BJ (cell line): ENCODE results near the gene C1orf159. TPM values are rescaled to one million over a fixed set of nuclear protein-coding genes. Genes with fewer than 3 reads are reported as not detected.

Source experiments
- CTCF ChIA-PET: fragments of 350-600 bp; formaldehyde crosslinking; extraction: SDS; loops from one replicate; lab custom pipeline; 2021; ENCODE audit warnings: antibody characterized with exemption, inconsistent platforms; lab: Yijun Ruan, JAX
- POLR2A ChIA-PET: fragments of 300-600 bp; sonication (Branson Sonifier 250); formaldehyde crosslinking; extraction: SDS; loops from one replicate; lab custom pipeline; 2021; ENCODE audit warnings: antibody characterized with exemption; lab: Charles Lee
- DNase-seq: peaks from one replicate; pipeline ENCODE4 v3.0.0-alpha.2; 2011; ENCODE audit warnings: low read depth
- H3K27me3 ChIP-seq: 2 replicates; pipeline ENCODE4 v1.6.0; 2011; ENCODE audit warnings: low read length; ENCODE audit not compliant: control insufficient read depth, insufficient read depth
- H3K36me3 ChIP-seq: 2 replicates; pipeline ENCODE4 v1.5.1; 2011; ENCODE audit warnings: low read length; ENCODE audit not compliant: control insufficient read depth, insufficient read depth
- H3K4me3 ChIP-seq: 2 replicates; pipeline ENCODE4 v1.5.1; 2011; ENCODE audit warnings: low read depth, mild to moderate bottlenecking, control low read depth, low read length
- CTCF ChIP-seq: IDR thresholded peaks from 2 replicates; pipeline ENCODE4 v1.5.1; 2011; ENCODE audit warnings: low read depth, mild to moderate bottlenecking, control low read depth, inconsistent platforms, low read length, moderate library complexity; ENCODE audit not compliant: insufficient read depth
- polyA plus RNA-seq: library from polyadenylated mRNA; depleted of rRNA; stranded (reverse); fragments of >200 nt; gene quantifications from 2 replicates; pipeline ENCODE4 v1.2.3, GENCODE V29; 2011

The C1orf159 gene
- polyA plus RNA-seq, 1 experiment = 8.9 TPM

GRCh38 chr1:1137256-1138045 lies 21.6 kb upstream of the C1orf159 start:
- H3K27me3 ChIP-seq = peaks cover 1% of the 10 kb centered on the region
- no peak for TF ChIP-seq CTCF
- ChIA-PET CTCF (interaction anchor here (0.6 kb wide), 1 partner anchor 211 kb away, joined by 3 read pairs; no protein-coding TSS in a partner anchor), POLR2A (no interaction called here)
- DNase-seq = no peak
- no peak overlapping the region for H3K4me3 ChIP-seq
- no peaks in the 10 kb centered on the region for H3K36me3 ChIP-seq

- Histone ChIP-seq H3K36me3 (no peaks in the 10 kb centered on the region), H3K27me3 (no peaks in the 10 kb centered on the region; the same call in 1 of the 2 replicates), H3K4me3 (no peak overlapping the region)
- no peak for DNase-seq
- CTCF ChIA-PET = no interaction called here
- POLR2A ChIA-PET = no interaction called here
- TF ChIP-seq CTCF = no peak
These were observed 20.8 kb upstream of the C1orf159 start for GRCh38 chr1:1136547-1137230.

GRCh38 chr1:1135339-1136136 lies 19.6 kb upstream of the C1orf159 start:
- Histone ChIP-seq H3K27me3 (no peaks in the 10 kb centered on the region; the same call in 1 of the 2 replicates), H3K4me3 (no peak overlapping the region), H3K36me3 (no peaks in the 10 kb centered on the region)
- ChIA-PET CTCF (no interaction called here), POLR2A (no interaction called here)
- DNase-seq = no peak
- no peak for TF ChIP-seq CTCF

- CTCF ChIA-PET = interaction anchor here (0.6 kb wide), 1 partner anchor 12 kb away, joined by 3 read pairs; no protein-coding TSS in a partner anchor
- Histone ChIP-seq H3K36me3 (no peaks in the 10 kb centered on the region), H3K4me3 (no peak overlapping the region), H3K27me3 (no peaks in the 10 kb centered on the region; the same call in 1 of the 2 replicates)
- no peak for DNase-seq
- POLR2A ChIA-PET = no interaction called here
- no peak for TF ChIP-seq CTCF
These were observed 18.5 kb upstream of the C1orf159 start for GRCh38 chr1:1134300-1134970.
